ENCODE results near the gene SIN3A. TPM values are rescaled to one million over a fixed set of nuclear protein-coding genes. Genes with fewer than 3 reads are reported as not detected.

The SIN3A gene
- total RNA-seq, 5 donors from 2014 or later (not counting 1 experiment from before 2014, with no cell fraction given) = 117 to 137 (median 136) TPM

- Mint-ChIP-seq H3K4me1 (peaks cover 14 to 26% (median 25%) of the 10 kb centered on the region in 3 donors), H3K27ac (no peak overlapping the region), H3K4me3 (no peak overlapping the region), H3K36me3 (peaks cover 23% of the 10 kb centered on the region), H3K9me3 (no peaks in the 10 kb centered on the region), H3K27me3 (no peaks in the 10 kb centered on the region)
- no peak overlapping the region for H3K4me3 ChIP-seq (ENCODE audit: control insufficient read depth in 1 of 2, extremely low read depth in 1 of 2, low read length in 1 of 2)
- no peak for ATAC-seq (replicated peaks in 1 of 4)
- no peaks in the 10 kb centered on the region for H3K27me3 ChIP-seq (replicated peaks in 1 of 2; ENCODE audit: control insufficient read depth in 2 of 2, extremely low read depth in 1 of 2, insufficient read depth in 2 of 2, low read length in 1 of 2)
- no peak for DNase-seq
- 94% methylated on average over 3 of the region's 6 CpGs for WGBS (ENCODE audit: insufficient coverage)
- H3K36me3 ChIP-seq (ENCODE audit: control insufficient read depth in 2 of 2, extremely low read depth in 1 of 2, insufficient read depth in 1 of 2, low read length in 1 of 2) = peaks cover 7 to 60% of the 10 kb centered on the region in 2 donors
- H3K4me1 ChIP-seq (ENCODE audit: control insufficient read depth in 1 of 2, extremely low read depth in 1 of 2, insufficient read depth in 2 of 2, low read length in 2 of 2) = peaks cover 3 to 18% of the 10 kb centered on the region in 2 experiments
- ChIA-PET CTCF (no interaction called here), POLR2A (no interaction called here)
- no peak overlapping the region for H3K27ac ChIP-seq (ENCODE audit: low read length)
- H3K9me3 ChIP-seq = no peaks in the 10 kb centered on the region
Measured at GRCh38 chr15:75364881-75365280, 86.6 kb downstream of the SIN3A start.

- ATAC-seq (replicated peaks in 1 of 4) (no peak), DNase-seq (no peak)
- H3K27me3 Mint-ChIP-seq = no peaks in the 10 kb centered on the region
- H3K27ac Mint-ChIP-seq = no peak overlapping the region
- H3K4me3 Mint-ChIP-seq = no peak overlapping the region
- H3K9me3 ChIP-seq = no peaks in the 10 kb centered on the region
- no peaks in the 10 kb centered on the region for H3K27me3 ChIP-seq (replicated peaks in 1 of 2; ENCODE audit: control insufficient read depth in 2 of 2, extremely low read depth in 1 of 2, insufficient read depth in 2 of 2, low read length in 1 of 2)
- H3K4me3 ChIP-seq (ENCODE audit: control insufficient read depth in 1 of 2, extremely low read depth in 1 of 2, low read length in 1 of 2) = no peak overlapping the region
- peaks cover 0 to 12% of the 10 kb centered on the region in 2 experiments for H3K4me1 ChIP-seq (ENCODE audit: control insufficient read depth in 1 of 2, extremely low read depth in 1 of 2, insufficient read depth in 2 of 2, low read length in 2 of 2)
- no peak overlapping the region for H3K27ac ChIP-seq (ENCODE audit: low read length)
- peaks cover 23% of the 10 kb centered on the region for H3K36me3 Mint-ChIP-seq
- peaks cover 3 to 15% (median 14%) of the 10 kb centered on the region in 3 donors for H3K4me1 Mint-ChIP-seq
- CTCF ChIA-PET = no interaction called here
- H3K9me3 Mint-ChIP-seq = no peaks in the 10 kb centered on the region
- peaks cover 13 to 71% of the 10 kb centered on the region in 2 donors for H3K36me3 ChIP-seq (ENCODE audit: control insufficient read depth in 2 of 2, extremely low read depth in 1 of 2, insufficient read depth in 1 of 2, low read length in 1 of 2)
- POLR2A ChIA-PET = no interaction called here
- WGBS (ENCODE audit: insufficient coverage) = 95% methylated on average over 7 of the region's 9 CpGs
Measured at GRCh38 chr15:75363786-75364185, 87.7 kb downstream of the SIN3A start.

- peaks cover 26% of the 10 kb centered on the region for H3K36me3 Mint-ChIP-seq
- ChIA-PET POLR2A (no interaction called here), CTCF (no interaction called here)
- H3K27ac Mint-ChIP-seq = no peak overlapping the region
- WGBS (ENCODE audit: insufficient coverage) = 96% methylated on average over 5 of the region's 7 CpGs
- peaks cover 0 to 7% of the 10 kb centered on the region in 2 experiments for H3K4me1 ChIP-seq (ENCODE audit: control insufficient read depth in 1 of 2, extremely low read depth in 1 of 2, insufficient read depth in 2 of 2, low read length in 2 of 2)
- H3K36me3 ChIP-seq (ENCODE audit: control insufficient read depth in 2 of 2, extremely low read depth in 1 of 2, insufficient read depth in 1 of 2, low read length in 1 of 2) = peaks cover 13 to 80% of the 10 kb centered on the region in 2 donors
- H3K27ac ChIP-seq (ENCODE audit: low read length) = no peak overlapping the region
- DNase-seq (no peak), ATAC-seq (replicated peaks in 1 of 4) (no peak)
- no peaks in the 10 kb centered on the region for H3K27me3 Mint-ChIP-seq
- H3K27me3 ChIP-seq (replicated peaks in 1 of 2; ENCODE audit: control insufficient read depth in 2 of 2, extremely low read depth in 1 of 2, insufficient read depth in 2 of 2, low read length in 1 of 2) = no peaks in the 10 kb centered on the region
- peaks cover 0 to 13% (median 11%) of the 10 kb centered on the region in 3 donors for H3K4me1 Mint-ChIP-seq
- no peaks in the 10 kb centered on the region for H3K9me3 Mint-ChIP-seq
- H3K4me3 Mint-ChIP-seq = no peak overlapping the region
- H3K9me3 ChIP-seq = no peaks in the 10 kb centered on the region
- H3K4me3 ChIP-seq (ENCODE audit: control insufficient read depth in 1 of 2, extremely low read depth in 1 of 2, low read length in 1 of 2) = no peak overlapping the region
Measured at GRCh38 chr15:75362642-75363249, 88.7 kb downstream of the SIN3A start.

- Histone ChIP-seq H3K4me1 (ENCODE audit: control insufficient read depth in 1 of 2, extremely low read depth in 1 of 2, insufficient read depth in 2 of 2, low read length in 2 of 2) (peaks cover 0 to under 1% of the 10 kb centered on the region in 2 experiments), H3K4me3 (ENCODE audit: control insufficient read depth in 1 of 2, extremely low read depth in 1 of 2, low read length in 1 of 2) (no peak overlapping the region), H3K27ac (ENCODE audit: low read length) (no peak overlapping the region), H3K9me3 (no peaks in the 10 kb centered on the region), H3K27me3 (replicated peaks in 1 of 2; ENCODE audit: control insufficient read depth in 2 of 2, extremely low read depth in 1 of 2, insufficient read depth in 2 of 2, low read length in 1 of 2) (no peaks in the 10 kb centered on the region), H3K36me3 (ENCODE audit: control insufficient read depth in 2 of 2, extremely low read depth in 1 of 2, insufficient read depth in 1 of 2, low read length in 1 of 2) (peaks cover 13 to 80% of the 10 kb centered on the region in 2 donors)
- Mint-ChIP-seq H3K4me1 (peaks cover 0 to 7% (median 5%) of the 10 kb centered on the region in 3 donors), H3K9me3 (no peaks in the 10 kb centered on the region), H3K27me3 (no peaks in the 10 kb centered on the region), H3K36me3 (peaks cover 26% of the 10 kb centered on the region), H3K27ac (no peak overlapping the region), H3K4me3 (no peak overlapping the region)
- WGBS (ENCODE audit: insufficient coverage) = 100% methylated on average over 9 of the region's 13 CpGs
- CTCF ChIA-PET = no interaction called here
- POLR2A ChIA-PET = no interaction called here
- peak in 1 of 4 experiments; percentile 18 for ATAC-seq (replicated peaks in 1 of 4)
- DNase-seq = no peak
Measured at GRCh38 chr15:75361989-75362641, 89.4 kb downstream of the SIN3A start.

- 94% methylated on average over 9 of the region's 10 CpGs for WGBS (ENCODE audit: insufficient coverage)
- CTCF ChIA-PET = no interaction called here
Measured at GRCh38 chr15:75361361-75361988, 90.0 kb downstream of the SIN3A start.

GRCh38 chr15:75360856-75361255 is 90.6 kb downstream of the SIN3A start:
- WGBS (ENCODE audit: insufficient coverage) = 86% methylated on average over 6 of the region's 7 CpGs
- DNase-seq = no peak
- Histone ChIP-seq H3K9me3 (no peaks in the 10 kb centered on the region), H3K4me3 (ENCODE audit: control insufficient read depth in 1 of 2, extremely low read depth in 1 of 2, low read length in 1 of 2) (no peak overlapping the region), H3K27ac (ENCODE audit: low read length) (no peak overlapping the region), H3K36me3 (ENCODE audit: control insufficient read depth in 2 of 2, extremely low read depth in 1 of 2, insufficient read depth in 1 of 2, low read length in 1 of 2) (peaks cover 21 to 77% of the 10 kb centered on the region in 2 donors), H3K4me1 (ENCODE audit: control insufficient read depth in 1 of 2, extremely low read depth in 1 of 2, insufficient read depth in 2 of 2, low read length in 2 of 2) (no peaks in the 10 kb centered on the region), H3K27me3 (replicated peaks in 1 of 2; ENCODE audit: control insufficient read depth in 2 of 2, extremely low read depth in 1 of 2, insufficient read depth in 2 of 2, low read length in 1 of 2) (no peaks in the 10 kb centered on the region)
- POLR2A ChIA-PET = no interaction called here
- CTCF ChIA-PET = no interaction called here
- Mint-ChIP-seq H3K27ac (no peak overlapping the region), H3K27me3 (no peaks in the 10 kb centered on the region), H3K9me3 (no peaks in the 10 kb centered on the region), H3K36me3 (peaks cover 24% of the 10 kb centered on the region), H3K4me1 (peaks cover 0 to 2% (median 0%) of the 10 kb centered on the region in 3 donors), H3K4me3 (no peak overlapping the region)
- ATAC-seq (replicated peaks in 1 of 4) = no peak

More at GRCh38 chr15:75361361-75361988, 90.0 kb downstream of the SIN3A start:
- ATAC-seq (replicated peaks in 1 of 4) (no peak), DNase-seq (no peak)
- no peaks in the 10 kb centered on the region for H3K9me3 Mint-ChIP-seq
- no peak overlapping the region for H3K27ac Mint-ChIP-seq
- no peaks in the 10 kb centered on the region for H3K9me3 ChIP-seq
- H3K36me3 ChIP-seq (ENCODE audit: control insufficient read depth in 2 of 2, extremely low read depth in 1 of 2, insufficient read depth in 1 of 2, low read length in 1 of 2) = peaks cover 17 to 80% of the 10 kb centered on the region in 2 donors
- no peak overlapping the region for H3K4me3 Mint-ChIP-seq
- H3K27ac ChIP-seq (ENCODE audit: low read length) = no peak overlapping the region
- no peaks in the 10 kb centered on the region for H3K27me3 ChIP-seq (replicated peaks in 1 of 2; ENCODE audit: control insufficient read depth in 2 of 2, extremely low read depth in 1 of 2, insufficient read depth in 2 of 2, low read length in 1 of 2)
- peaks cover 21% of the 10 kb centered on the region for H3K36me3 Mint-ChIP-seq
- no peaks in the 10 kb centered on the region for H3K4me1 ChIP-seq (ENCODE audit: control insufficient read depth in 1 of 2, extremely low read depth in 1 of 2, insufficient read depth in 2 of 2, low read length in 2 of 2)
- H3K4me1 Mint-ChIP-seq = peaks cover 0 to 2% (median 0%) of the 10 kb centered on the region in 3 donors
- no peak overlapping the region for H3K4me3 ChIP-seq (ENCODE audit: control insufficient read depth in 1 of 2, extremely low read depth in 1 of 2, low read length in 1 of 2)
- POLR2A ChIA-PET = no interaction called here
- H3K27me3 Mint-ChIP-seq = no peaks in the 10 kb centered on the region

All from T-cell (primary cell).